HG03558 (cell line): ENCODE results near the gene ELMO1.
"Not testable (repeated sequence)": the region's sequence is repeated elsewhere in the genome, so short reads cannot be mapped to it uniquely, and the experiment has no call there.

Experiments
- ATAC-seq: cut with Tn5 transposase; IDR thresholded peaks from one replicate; pipeline ENCODE4 v1.9.1; 2021; ENCODE audit warnings: moderate number of reproducible peaks; ENCODE audit not compliant: unreplicated experiment; ENCODE audit errors: extremely low read depth

ELMO1 gene

GRCh38 chr7:36978461-36978860, 470.2 kb downstream of the ELMO1 start:
- ATAC-seq: no peak

- ATAC-seq: no peak
These were observed 470.8 kb downstream of the ELMO1 start for GRCh38 chr7:36977878-36978277.

- not testable (repeated sequence) for ATAC-seq
These were observed 475.1 kb downstream of the ELMO1 start for GRCh38 chr7:36973534-36973933.

GRCh38 chr7:36972140-36972518, 476.5 kb downstream of the ELMO1 start:
- ATAC-seq: no peak

GRCh38 chr7:36971515-36972139, 477.0 kb downstream of the ELMO1 start:
- no peak for ATAC-seq

- ATAC-seq: no peak
These were observed 477.8 kb downstream of the ELMO1 start for GRCh38 chr7:36970551-36971514.

GRCh38 chr7:36969376-36969775, 479.3 kb downstream of the ELMO1 start:
- no peak for ATAC-seq

GRCh38 chr7:36967387-36967786, 481.3 kb downstream of the ELMO1 start:
- no peak for ATAC-seq

GRCh38 chr7:36966636-36967035, 482.0 kb downstream of the ELMO1 start:
- no peak for ATAC-seq

- no peak for ATAC-seq
These were observed 482.6 kb downstream of the ELMO1 start for GRCh38 chr7:36966039-36966438.

GRCh38 chr7:36965625-36966024, 483.0 kb downstream of the ELMO1 start:
- no peak for ATAC-seq

GRCh38 chr7:36964297-36964696, 484.4 kb downstream of the ELMO1 start:
- ATAC-seq: no peak

- no peak for ATAC-seq
These were observed 486.3 kb downstream of the ELMO1 start for GRCh38 chr7:36962367-36962766.

GRCh38 chr7:36961693-36962092, 487.0 kb downstream of the ELMO1 start:
- ATAC-seq: no peak

GRCh38 chr7:36961097-36961496, 487.6 kb downstream of the ELMO1 start:
- ATAC-seq: no peak

- no peak for ATAC-seq
These were observed 488.6 kb downstream of the ELMO1 start for GRCh38 chr7:36960105-36960504.

- ATAC-seq: no peak
These were observed 490.4 kb downstream of the ELMO1 start for GRCh38 chr7:36958111-36958733.

GRCh38 chr7:36957620-36958019, 491.0 kb downstream of the ELMO1 start:
- no peak for ATAC-seq

GRCh38 chr7:36956814-36957213, 491.9 kb downstream of the ELMO1 start:
- ATAC-seq: no peak

GRCh38 chr7:36955456-36956129, 493.1 kb downstream of the ELMO1 start:
- ATAC-seq: no peak
